Activated T-cell treated with anti-CD3 and anti-CD28 coated beads for 1 hour (primary cell): ENCODE results near the gene CHRNA3.
A peak's percentile ranks its signal among the peaks of the same experiment; 100 is the strongest.

ENCODE experiments used
- DNase-seq: peaks from one replicate; pipeline ENCODE4 v3.0.0-alpha.2; 2020; ENCODE audit warnings: low read depth

CHRNA3 gene

DNA sequence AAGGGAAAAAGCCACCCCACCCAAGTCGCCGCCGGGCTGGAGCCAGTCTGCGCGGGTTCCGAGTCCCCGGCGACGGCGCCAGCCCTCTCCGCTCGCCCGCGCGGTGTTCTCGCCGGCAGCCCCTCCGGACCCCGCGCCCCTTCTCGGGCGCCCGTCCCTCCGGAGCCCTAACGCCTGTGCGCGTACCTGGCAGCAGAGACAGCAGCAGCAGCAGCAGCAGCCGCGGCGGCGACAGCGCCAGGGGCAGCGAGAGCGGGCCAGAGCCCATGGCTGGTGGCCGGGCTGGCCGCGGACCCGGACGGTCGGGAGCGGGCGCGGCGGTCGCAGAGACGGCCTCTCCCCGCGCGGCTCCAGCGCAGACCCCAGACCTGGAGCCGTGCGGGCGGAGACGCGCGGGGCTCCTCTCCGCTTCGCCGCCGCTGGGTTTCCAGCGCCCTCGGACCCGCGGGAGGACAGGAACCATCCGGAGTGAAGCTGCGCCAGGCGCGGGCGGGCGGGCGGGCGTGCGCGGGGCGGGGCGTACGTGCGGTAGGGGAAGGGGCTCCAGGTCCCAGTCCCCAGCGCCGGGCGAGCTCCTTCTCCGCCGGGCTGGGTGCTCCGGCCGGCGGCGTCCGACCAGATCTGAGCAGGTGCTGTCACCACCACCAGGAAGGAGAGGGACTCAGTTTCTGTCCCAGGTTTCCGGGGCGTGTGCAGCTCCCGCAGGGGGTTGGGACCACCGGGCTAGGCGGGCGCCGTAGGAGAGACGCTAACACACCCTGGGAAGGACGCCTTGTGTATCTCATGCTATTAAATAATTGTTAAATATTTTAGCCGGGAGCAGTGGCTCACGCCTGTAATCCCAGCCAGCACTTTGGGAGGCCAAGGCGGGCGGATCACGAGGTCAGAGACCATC, at the start of gene CHRNA3:
TSS of gene CHRNA3 (minus strand) at position 470 of the 895 bp plus-strand sequence. CDS start at position 268, 202 bp downstream.
- DNase-seq = no peak

DNA sequence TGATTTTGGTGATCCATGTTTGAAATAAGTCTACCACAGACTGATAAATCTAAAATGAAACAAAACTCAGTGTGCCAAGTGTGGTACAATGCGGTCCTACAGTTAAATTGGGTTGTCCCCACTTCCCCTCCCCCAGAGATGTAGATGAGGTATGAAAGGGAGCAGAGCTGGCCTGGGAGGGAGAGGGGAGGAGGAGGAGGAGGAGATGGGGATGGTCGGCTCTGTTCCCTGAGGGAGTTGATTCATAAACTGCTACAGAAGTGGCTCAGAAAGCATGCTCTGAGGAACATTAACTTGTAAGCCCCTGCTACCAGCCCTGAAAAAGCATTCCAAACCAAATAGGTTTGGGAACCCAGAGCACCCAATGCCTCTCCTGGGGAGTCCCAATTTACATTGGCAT, 48.2 kb upstream of the CHRNA3 start:
- DNase-seq = no peak

- no peak for DNase-seq
Observed at GRCh38 chr15:78667578-78668236, 46.9 kb upstream of the CHRNA3 start.

- DNase-seq = no peak
Observed at GRCh38 chr15:78666010-78666409, 45.2 kb upstream of the CHRNA3 start.

DNA sequence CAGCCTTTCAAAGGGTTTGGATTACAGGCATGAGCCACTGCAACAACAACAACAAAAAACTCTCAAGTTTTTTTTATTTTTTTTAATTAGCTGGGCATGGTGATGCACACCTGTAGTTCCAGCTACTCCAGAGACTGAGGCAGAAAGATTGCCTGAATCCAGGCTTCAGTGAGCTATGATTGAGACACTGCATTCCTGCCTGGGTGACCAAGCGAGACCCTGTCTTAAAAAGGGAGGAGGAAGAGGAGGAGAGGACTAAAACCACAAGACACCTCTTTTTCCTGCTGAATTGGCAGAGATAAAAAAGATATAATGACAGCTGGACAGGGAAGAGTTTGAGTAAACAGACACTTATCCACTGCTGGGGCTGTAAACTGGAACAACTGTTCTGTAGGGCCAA, 42.9 kb upstream of the CHRNA3 start:
- DNase-seq = no peak

DNA sequence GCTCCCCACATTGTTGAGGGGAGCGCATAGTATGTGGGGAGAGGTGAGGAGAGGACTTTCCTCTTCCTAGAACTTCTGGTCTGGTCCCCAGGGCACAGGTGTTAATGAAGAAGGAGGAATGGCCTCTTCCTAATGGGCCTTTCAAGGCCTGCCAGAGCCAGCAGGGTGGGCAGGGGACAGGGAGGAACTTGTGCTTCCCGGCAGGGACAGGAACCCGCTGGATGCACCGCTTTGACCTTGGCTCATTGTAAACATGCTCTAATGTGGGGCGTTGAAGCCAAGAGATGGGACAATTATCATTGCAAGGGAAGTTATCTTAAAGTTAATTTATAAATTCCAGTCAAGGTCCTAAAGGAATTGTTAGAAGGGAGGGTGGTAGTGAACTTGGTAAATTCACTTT, 41.2 kb upstream of the CHRNA3 start:
- DNase-seq = no peak

DNA sequence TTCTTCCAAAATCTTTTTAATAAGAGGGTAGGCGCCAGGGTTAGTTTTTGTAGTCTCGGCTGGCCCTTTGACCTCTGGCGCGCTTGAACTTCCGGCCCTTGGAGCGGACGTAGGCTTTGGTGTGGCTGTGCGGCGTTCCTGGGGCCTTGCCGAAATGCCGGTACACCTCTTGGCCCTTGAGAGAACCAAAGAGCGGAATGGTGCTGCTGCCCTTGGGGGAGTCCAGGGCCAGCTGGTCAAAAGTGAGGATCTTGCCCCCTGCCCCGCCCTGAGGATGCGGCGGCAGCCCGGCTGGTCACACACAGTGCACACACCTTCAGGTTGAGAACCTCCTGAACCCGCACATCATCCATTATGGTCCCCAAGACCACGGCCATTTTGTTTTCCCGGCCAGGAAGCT, 40.2 kb upstream of the CHRNA3 start:
- DNase-seq = no peak

DNA sequence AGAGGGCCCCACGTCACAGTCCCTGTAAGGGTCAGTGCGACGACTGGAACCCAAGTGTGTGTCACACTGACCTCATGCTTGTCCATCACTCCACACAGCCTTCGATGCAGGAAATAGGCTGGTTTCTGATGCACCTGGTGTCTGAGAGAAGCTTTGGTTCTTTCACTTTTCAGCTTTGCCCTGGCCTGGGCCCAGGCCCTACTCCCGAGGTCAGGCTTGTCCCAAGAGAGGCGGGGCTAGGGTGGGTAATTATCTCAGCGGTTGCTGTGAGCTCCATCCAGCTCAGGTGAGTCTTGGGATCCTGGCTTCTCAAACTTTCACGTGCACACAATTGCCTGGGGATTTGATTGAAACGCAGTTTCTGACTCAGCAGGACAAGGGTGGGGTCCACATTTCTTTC, 39.8 kb upstream of the CHRNA3 start:
- no peak for DNase-seq

GRCh38 chr15:78658823-78659222, 38.0 kb upstream of the CHRNA3 start:
- no peak for DNase-seq

GRCh38 chr15:78654272-78654671, 33.5 kb upstream of the CHRNA3 start:
- no peak for DNase-seq

GRCh38 chr15:78651930-78652615, 31.3 kb upstream of the CHRNA3 start:
- no peak for DNase-seq

- DNase-seq = no peak
Observed at GRCh38 chr15:78651007-78651406, 30.2 kb upstream of the CHRNA3 start.

- no peak for DNase-seq
Observed at GRCh38 chr15:78650022-78650421, 29.2 kb upstream of the CHRNA3 start.

DNA sequence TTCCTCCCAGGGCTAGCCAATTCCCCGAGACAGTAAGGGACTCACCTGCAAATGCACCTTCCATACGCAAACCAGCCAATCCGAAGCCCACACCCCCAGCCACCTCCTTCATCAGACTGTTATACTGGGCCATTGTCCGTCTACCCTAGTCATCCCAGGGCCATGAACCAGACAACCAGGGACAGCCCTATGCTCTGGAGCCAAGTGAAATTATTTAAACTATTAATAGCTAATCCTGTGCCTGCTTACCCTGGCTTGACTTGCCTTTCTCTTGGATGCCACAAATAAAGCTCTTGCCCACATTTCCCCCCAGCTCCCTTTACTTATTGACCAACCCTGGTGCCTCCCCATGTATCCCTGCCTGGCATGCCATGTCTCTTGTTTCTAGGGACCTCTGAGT, 24.2 kb upstream of the CHRNA3 start:
- no peak for DNase-seq

DNA sequence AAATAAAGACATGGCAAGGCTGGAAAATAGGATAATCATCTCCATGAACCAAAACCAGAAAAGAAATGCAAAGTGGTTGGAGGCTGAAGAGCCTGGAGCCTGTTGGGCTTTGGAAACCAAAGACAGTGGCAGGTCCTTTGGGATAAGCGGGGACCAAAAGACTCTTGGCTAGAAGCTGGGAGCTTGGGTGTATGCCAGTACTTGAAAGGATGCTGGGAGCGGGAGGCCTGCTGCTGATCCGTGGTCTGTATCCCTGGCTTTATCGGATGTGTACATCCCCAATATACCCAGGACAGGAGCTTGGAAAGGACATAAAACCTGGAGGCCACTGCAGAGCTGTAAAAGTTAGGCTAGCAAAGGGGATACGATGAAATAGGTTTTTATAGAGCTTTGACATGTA, 21.5 kb upstream of the CHRNA3 start:
- DNase-seq = no peak

DNA sequence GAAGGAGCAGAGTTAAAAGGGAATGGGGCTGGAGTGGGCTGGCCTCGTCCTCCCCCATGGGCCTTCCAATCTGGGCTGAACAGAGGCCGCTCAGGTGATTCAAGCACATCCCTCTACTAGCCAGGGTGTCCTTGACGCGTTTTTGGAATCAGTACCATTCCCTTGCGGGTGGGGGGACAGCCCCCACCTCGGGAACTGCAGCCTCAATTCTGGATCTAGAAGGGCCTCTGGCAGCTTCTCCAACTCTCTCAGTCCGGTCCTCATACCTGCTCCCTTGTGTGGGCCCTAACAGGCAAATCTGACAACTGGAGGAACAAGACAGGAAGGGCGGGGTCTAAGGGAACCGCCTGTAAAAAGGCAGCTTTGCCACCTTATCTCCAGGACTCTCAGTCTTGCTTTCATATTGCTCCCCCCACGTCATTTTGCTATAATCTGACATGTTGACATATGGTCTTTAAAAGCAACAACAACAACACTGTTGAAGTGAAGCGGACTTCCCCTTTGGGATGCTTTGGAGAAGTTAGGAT, 21.0 kb upstream of the CHRNA3 start:
- DNase-seq = no peak

DNA sequence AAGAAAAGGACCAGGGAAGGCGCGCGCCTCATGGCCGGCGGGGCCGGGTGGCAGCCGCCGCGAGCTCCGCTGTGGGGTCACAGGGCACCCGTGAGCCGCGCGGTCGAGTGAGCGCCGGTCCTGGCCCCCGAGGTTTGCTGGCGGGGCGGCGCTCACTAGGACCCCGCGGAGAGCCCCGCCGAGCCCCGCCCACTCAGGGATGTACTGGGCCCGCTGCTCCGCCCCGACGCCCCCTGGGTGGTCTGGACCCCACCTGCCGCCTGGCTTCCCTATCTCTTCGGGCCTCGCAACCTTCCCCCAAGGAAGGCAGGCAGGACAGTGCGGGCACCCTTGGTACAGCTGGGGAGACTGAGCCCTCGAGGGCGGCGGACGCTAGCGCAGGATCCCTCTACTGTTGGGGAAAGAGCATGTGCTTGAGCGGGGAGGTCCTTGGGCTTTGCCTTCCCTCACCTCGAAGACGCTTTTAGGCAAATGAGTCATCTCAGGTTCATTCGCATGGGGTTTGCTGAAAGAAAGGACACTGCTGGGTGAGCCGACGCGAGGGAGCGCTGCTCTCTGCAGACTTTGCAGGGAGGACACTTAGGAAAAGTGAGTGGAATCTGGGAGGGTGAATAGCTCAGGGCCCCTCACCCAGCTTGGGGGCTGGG, 20.4 kb upstream of the CHRNA3 start, which contains the start of gene CHRNB4:
TSS of gene CHRNB4 (minus strand) at position 109 of the 647 bp plus-strand sequence. CDS start at position 32, 77 bp downstream.
- DNase-seq = no peak

- DNase-seq = no peak
Observed at GRCh38 chr15:78640527-78641101, 19.8 kb upstream of the CHRNA3 start.

- DNase-seq = peak; percentile 29
Observed at GRCh38 chr15:78638658-78639314, 18.0 kb upstream of the CHRNA3 start.

GRCh38 chr15:78637776-78638435, 17.1 kb upstream of the CHRNA3 start:
- DNase-seq = no peak
